Mesothelial cell of epicardium (in vitro differentiated cells): ENCODE results near the gene CD200R1L. TPM values are rescaled to one million over a fixed set of nuclear protein-coding genes. Genes with fewer than 3 reads are reported as not detected.
A peak's percentile ranks its signal among the peaks of the same experiment; 100 is the strongest.

Experiments
- DNase-seq, 2 experiments: peaks; one replicate each; pipeline ENCODE4 v3.0.0; 2021; ENCODE audit warnings: low spot score in 2 of 2; ENCODE audit not compliant: unreplicated experiment in 2 of 2
- H3K27ac Mint-ChIP-seq: 2 replicates; pipeline ENCODE4 v1.8.0; 2021; ENCODE audit warnings: mixed read lengths
- H3K27me3 Mint-ChIP-seq: 2 replicates; pipeline ENCODE4 v1.8.0; 2021; ENCODE audit warnings: low read depth, mixed read lengths
- H3K36me3 Mint-ChIP-seq: 2 replicates; pipeline ENCODE4 v1.8.0; 2021; ENCODE audit warnings: mixed read lengths
- H3K4me1 Mint-ChIP-seq: 2 replicates; pipeline ENCODE4 v1.8.0; 2021; ENCODE audit warnings: mixed read lengths
- H3K4me3 Mint-ChIP-seq: 2 replicates; pipeline ENCODE4 v1.8.0; 2021; ENCODE audit warnings: mild to moderate bottlenecking, moderate library complexity, mixed read lengths
- H3K9me3 Mint-ChIP-seq: 2 replicates; pipeline ENCODE4 v1.8.0; 2021; ENCODE audit warnings: mixed read lengths
- total RNA-seq: library from RNA; stranded (reverse); gene quantifications from 3 replicates; pipeline ENCODE4 v1.2.1, GENCODE V29; 2021
- TF ChIP-seq, protein P1 (sequence below): fragments of 200-600 bp; sonication (generic); IDR thresholded peaks from one replicate; pipeline ENCODE4 v1.5.0; 2021; ENCODE audit warnings: antibody characterized with exemption; ENCODE audit not compliant: unreplicated experiment

CD200R1L gene
- total RNA-seq, 1 donor from 2014 or later: not detected

DNA sequence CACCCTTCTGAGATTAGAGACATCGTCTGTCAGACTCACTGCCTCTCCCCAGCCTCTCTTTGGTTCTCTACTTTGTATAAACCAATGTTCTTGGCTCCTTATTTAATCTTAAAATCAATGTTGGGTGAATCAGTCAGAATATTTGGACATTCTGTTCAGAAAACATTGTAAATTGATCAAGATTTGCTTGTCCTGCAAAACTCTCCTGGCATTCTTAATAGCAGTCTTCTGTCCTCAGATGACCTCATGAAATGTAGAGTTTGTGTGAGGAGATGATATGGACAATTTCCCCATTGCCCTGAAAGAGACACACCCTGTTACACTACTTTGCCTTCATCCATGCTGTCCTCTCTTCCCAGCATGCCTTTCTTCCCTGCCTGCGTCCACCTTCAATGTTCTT, 33.6 kb downstream of the CD200R1L start:
- H3K27ac Mint-ChIP-seq: no peak overlapping the region
- H3K4me1 Mint-ChIP-seq: peaks cover 57% of the 10 kb centered on the region
- no peak overlapping the region for H3K4me3 Mint-ChIP-seq
- H3K36me3 Mint-ChIP-seq: no peaks in the 10 kb centered on the region
- no peaks in the 10 kb centered on the region for H3K9me3 Mint-ChIP-seq
- DNase-seq: no peak
- H3K27me3 Mint-ChIP-seq: no peaks in the 10 kb centered on the region
- TF ChIP-seq, protein P1, sequence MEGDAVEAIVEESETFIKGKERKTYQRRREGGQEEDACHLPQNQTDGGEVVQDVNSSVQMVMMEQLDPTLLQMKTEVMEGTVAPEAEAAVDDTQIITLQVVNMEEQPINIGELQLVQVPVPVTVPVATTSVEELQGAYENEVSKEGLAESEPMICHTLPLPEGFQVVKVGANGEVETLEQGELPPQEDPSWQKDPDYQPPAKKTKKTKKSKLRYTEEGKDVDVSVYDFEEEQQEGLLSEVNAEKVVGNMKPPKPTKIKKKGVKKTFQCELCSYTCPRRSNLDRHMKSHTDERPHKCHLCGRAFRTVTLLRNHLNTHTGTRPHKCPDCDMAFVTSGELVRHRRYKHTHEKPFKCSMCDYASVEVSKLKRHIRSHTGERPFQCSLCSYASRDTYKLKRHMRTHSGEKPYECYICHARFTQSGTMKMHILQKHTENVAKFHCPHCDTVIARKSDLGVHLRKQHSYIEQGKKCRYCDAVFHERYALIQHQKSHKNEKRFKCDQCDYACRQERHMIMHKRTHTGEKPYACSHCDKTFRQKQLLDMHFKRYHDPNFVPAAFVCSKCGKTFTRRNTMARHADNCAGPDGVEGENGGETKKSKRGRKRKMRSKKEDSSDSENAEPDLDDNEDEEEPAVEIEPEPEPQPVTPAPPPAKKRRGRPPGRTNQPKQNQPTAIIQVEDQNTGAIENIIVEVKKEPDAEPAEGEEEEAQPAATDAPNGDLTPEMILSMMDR: no peak

DNA sequence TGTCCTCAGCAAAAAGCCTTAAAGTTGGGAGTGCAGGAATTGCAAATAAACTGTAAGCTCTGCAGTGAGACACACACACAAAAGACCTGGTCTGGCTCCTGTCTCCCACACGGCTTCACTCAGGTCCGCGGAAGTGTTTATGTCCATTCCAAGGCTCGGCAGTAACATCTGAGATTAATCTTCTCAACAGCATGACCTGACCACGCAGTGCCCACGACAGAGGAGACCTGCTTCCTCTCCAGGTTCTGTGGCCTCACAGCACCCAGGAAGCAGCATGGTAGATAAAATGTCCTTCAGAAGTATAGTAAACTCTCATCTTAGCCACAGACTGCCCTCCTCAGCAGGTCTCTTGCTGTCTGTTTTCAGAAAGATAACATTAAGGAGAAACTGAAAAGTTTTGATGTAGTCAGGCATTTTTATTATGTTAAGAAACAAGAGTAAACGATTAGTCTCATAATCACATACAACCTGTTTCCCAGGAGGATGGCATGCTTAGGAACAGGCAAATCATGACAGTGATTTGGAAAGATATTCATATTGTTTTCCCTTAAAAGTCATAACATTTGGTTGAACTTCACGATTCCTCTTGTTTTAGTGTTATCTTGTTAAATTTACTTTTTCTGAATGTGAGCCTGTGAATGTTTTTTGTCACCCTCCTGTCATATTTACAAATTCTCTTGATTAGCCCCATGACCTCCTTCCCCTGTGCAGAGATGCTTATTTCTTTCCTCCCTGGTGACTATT, 34.6 kb downstream of the CD200R1L start:
- DNase-seq: no peak
- H3K27ac Mint-ChIP-seq: peak overlapping the region; percentile 88
- H3K36me3 Mint-ChIP-seq: no peaks in the 10 kb centered on the region
- no peak overlapping the region for H3K4me3 Mint-ChIP-seq
- H3K9me3 Mint-ChIP-seq: no peaks in the 10 kb centered on the region
- TF ChIP-seq, protein P1: no peak
- H3K4me1 Mint-ChIP-seq: peaks cover 55% of the 10 kb centered on the region
- no peaks in the 10 kb centered on the region for H3K27me3 Mint-ChIP-seq

DNA sequence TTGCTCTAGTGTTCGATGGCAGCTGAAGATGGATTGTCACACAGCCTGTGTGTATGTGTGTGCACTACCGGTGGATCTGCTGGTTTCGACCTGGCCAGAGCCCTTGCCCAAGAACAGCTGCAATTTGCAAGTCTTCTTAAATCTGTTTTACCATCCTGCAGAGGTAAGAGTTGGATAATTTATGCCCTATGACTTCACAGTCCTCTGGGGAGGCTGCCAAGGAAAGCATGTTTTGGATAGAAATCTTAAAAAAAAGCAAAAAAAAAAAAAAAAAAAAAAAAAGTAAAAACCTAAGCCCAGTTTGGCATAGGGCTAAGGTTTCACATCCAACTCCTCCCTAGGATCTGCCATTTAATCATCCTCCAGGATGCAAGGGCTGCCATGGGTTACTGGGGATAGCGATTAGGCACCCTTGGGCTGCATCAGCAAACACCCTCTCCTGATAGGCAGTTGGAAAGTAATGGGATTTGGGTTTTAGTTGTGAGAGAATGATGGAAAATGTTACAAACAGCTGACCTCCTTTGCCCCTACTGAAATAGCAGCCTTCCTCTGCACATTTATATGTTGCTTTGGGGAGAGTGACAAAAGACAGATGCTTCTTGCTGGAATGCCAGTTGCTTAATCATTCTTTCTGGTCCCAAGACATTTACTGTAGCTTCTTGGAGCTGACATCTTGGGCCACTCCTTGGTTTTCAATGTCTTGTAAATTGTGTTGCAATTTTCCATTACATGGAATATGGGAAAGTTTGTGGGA, 35.4 kb downstream of the CD200R1L start:
- Mint-ChIP-seq H3K4me3 (no peak overlapping the region), H3K4me1 (peaks cover 55% of the 10 kb centered on the region), H3K27ac (peak overlapping the region; percentile 88)

DNA sequence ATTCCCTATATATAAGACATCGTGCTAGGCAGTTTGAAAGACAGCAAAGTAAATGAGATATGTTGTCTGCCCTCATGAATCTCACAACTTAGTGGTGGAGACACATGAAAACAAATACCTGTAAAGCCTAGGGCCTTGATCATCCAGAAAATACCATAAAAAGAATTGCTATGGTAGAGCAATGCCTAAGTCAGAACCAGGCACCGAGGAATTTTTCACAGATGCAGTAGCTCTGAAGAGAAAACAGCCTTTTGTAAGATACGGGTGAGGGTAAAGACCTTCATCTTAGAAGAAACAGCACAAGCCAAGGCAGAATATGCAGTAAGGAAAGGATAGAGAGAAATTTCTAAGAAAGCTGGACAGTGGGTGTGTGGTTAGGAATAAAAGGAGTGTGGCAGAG, 36.1 kb downstream of the CD200R1L start:
- Mint-ChIP-seq H3K27ac (peak overlapping the region; percentile 88), H3K4me1 (peaks cover 53% of the 10 kb centered on the region), H3K36me3 (no peaks in the 10 kb centered on the region), H3K4me3 (no peak overlapping the region), H3K27me3 (no peaks in the 10 kb centered on the region), H3K9me3 (no peaks in the 10 kb centered on the region)
- no peak for DNase-seq
- TF ChIP-seq, protein P1: no peak

More for the DNA sequence above, 35.4 kb downstream of the CD200R1L start:
- no peaks in the 10 kb centered on the region for H3K9me3 Mint-ChIP-seq
- peak in 1 of 2 experiments; percentile 41 for DNase-seq
- no peaks in the 10 kb centered on the region for H3K36me3 Mint-ChIP-seq
- TF ChIP-seq, protein P1: no peak
- H3K27me3 Mint-ChIP-seq: no peaks in the 10 kb centered on the region

DNA sequence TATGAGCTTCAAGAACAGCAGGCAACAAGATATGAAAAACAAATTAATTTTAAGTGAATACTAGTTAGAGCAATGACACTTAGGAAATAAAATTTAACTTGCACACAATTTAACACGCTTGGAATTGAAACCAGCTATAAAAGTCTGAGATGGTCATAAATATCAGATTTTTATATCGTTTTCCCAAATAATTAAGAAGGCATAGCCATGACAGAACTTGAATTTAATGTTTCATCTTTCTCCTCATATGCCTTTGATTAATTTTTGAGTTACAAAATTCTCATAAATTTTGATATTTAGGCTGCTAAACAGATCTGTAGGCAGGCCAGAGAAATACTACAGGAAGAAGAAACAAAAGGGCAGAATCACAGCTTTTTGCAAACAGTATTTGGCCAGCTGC, 38.5 kb downstream of the CD200R1L start:
- Mint-ChIP-seq H3K27me3 (no peaks in the 10 kb centered on the region), H3K4me1 (peaks cover 49% of the 10 kb centered on the region), H3K36me3 (no peaks in the 10 kb centered on the region), H3K4me3 (no peak overlapping the region), H3K9me3 (peaks cover 19% of the 10 kb centered on the region), H3K27ac (no peak overlapping the region)
- DNase-seq: no peak
- TF ChIP-seq, protein P1: no peak
